Neural progenitor cell (in vitro differentiated cells): ENCODE results near the gene GPR87.

ENCODE experiments used
- EZH2 ChIP-seq: fragments of 200-600 bp; sonication (generic); IDR thresholded peaks from 2 replicates; pipeline ENCODE4 v1.6.1; 2017; ENCODE audit warnings: antibody characterized with exemption, mild to moderate bottlenecking, moderate library complexity
- EZH2phosphoT487 ChIP-seq: fragments of 200-600 bp; sonication (generic); IDR thresholded peaks from 2 replicates; pipeline ENCODE4 v1.6.1; 2017; ENCODE audit warnings: antibody characterized with exemption

GRCh38 chr3:151300539-151300938 is 16.1 kb downstream of the GPR87 start:
- no peak for TF ChIP-seq EZH2phosphoT487
- TF ChIP-seq EZH2: no peak
